ENCODE results near the gene ARHGEF26.
"Not testable (repeated sequence)": the region's sequence is repeated elsewhere in the genome, so short reads cannot be mapped to it uniquely, and the experiment has no call there.

ARHGEF26 gene, protein sequence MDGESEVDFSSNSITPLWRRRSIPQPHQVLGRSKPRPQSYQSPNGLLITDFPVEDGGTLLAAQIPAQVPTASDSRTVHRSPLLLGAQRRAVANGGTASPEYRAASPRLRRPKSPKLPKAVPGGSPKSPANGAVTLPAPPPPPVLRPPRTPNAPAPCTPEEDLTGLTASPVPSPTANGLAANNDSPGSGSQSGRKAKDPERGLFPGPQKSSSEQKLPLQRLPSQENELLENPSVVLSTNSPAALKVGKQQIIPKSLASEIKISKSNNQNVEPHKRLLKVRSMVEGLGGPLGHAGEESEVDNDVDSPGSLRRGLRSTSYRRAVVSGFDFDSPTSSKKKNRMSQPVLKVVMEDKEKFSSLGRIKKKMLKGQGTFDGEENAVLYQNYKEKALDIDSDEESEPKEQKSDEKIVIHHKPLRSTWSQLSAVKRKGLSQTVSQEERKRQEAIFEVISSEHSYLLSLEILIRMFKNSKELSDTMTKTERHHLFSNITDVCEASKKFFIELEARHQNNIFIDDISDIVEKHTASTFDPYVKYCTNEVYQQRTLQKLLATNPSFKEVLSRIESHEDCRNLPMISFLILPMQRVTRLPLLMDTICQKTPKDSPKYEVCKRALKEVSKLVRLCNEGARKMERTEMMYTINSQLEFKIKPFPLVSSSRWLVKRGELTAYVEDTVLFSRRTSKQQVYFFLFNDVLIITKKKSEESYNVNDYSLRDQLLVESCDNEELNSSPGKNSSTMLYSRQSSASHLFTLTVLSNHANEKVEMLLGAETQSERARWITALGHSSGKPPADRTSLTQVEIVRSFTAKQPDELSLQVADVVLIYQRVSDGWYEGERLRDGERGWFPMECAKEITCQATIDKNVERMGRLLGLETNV

DNA sequence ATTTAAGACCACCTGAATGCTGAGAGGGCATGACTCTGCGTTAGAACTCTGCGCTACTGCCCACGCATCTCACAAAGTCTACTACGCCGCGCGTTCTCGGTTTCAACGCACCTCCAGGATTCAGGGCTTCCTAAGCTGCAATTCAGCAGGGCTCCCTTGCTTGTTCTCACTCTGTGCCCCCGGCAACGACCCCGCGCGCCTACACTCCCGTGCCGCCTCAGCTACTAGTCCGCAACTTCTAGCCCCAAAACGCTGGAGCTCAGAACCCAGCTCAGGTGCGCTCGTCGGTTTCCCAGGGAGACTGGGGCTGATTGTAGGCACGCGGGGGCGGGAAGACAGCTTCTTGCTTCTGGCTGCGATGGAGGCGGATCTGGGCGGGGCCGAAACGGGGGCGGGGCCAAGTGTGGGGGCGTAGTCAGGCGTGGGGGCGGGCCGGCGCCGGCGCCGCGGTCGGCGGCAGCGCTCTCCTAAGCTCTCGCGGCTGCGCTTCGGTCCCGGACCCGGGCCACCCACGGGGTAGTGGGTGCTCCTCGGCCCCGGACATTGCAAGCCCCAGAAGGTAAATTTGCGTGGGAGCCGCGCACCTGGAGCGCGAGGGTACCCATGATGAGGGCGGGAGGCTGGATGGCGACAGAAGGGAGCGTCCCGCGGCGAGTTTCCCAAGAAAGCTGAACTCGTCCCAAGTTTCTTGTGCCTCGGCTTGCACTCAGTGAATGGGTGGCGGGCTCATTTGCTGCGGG, at the start of gene ARHGEF26:
TSS of gene ARHGEF26 (plus strand) at position 430 of the 740 bp plus-strand sequence. CDS start 603 bp downstream, outside the sequence.
- DNase-seq = no peak

DNA sequence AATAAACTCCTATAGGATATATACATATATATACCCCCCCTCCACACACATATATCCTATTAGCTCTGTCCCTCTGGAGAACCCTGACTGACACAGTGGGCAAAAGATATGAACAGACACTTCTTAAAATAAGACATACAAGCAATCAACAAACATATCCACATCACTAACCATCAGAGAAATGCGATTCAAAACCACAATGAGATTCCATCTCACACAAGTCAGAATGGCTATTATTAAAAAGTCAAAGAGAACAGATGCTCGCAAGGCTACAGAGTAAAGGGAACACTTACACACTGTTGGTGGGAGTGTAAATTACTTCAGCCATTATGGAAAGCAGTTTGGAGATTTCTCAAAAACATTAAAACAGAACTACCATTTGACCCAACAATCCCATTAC, 46.2 kb upstream of the ARHGEF26 start:
- DNase-seq = no peak

DNA sequence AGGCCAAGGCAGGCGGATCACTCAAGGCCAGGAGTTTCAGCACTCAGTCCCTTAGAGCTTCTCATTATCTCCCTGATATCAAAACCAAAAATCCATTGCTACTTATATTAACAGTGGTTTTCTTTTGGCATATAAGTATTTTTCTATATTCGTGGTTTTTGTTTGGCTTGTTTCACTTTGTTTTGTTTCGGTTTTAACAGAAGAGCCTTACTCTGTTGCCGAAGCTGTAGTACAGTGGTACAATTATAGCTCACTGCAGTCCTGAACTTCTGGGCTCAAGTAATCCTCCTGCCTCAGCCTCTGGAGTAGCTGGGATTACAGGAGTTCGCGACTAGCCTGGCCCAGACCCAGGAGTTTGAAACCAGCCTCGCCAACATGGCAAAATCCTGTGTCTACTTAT, 42.5 kb upstream of the ARHGEF26 start:
- no peak for DNase-seq

DNA sequence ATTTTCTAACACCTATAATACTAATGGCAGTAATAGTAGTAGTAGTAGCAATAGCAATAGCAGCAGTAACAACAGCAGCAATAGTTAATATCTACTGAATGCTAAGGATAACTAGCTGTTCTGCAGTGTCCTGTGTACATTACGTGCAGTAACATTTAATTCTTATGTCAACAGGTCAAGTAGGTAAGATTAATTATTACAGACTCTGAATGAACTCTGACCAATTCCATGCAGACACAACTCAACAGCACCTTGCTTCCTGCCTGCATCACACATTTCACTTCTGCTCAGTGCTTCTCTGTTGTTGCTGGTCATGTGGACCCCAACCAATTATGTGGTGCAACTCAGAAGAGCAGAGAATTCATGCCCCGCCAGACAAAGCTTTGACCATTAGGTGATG, 39.9 kb upstream of the ARHGEF26 start:
- DNase-seq = no peak

DNA sequence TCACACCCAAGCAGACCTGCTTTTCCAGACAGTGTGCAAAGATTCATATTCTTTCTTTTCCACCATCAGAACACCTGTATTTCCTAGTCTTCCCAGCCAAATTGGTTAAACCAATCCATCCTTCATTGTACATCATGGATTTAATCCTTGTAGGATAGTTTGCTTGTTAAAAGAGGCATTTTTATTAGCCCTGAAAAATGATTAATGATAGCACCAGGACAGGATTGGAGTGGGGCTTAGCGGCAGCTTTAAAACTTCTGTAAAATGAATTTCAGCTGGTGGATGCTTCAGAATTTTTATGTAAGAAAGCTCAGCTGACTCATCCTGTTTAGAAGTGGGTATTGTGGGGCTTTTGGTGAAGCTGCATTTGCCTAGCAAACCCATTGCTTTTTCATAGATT, 36.1 kb upstream of the ARHGEF26 start:
- no peak for DNase-seq

DNA sequence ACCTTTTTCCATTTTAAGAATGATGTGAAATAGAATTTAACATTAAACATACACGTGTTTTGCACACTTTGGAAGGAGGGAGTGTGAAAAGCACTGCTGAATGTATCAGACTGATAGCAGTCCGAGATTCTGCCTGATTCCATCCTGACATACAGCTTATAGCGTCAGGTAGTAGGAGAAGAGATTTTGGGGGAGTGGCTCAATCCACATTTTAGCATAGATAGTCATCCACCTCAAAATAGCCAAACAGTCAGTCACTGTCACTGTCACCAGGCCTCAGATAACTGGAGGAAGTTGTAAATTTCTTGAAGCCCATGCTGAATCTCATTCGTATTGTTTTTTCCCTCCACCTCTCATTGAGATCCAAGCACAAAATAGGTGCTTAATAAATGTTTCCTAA, 35.4 kb upstream of the ARHGEF26 start:
- no peak for DNase-seq

DNA sequence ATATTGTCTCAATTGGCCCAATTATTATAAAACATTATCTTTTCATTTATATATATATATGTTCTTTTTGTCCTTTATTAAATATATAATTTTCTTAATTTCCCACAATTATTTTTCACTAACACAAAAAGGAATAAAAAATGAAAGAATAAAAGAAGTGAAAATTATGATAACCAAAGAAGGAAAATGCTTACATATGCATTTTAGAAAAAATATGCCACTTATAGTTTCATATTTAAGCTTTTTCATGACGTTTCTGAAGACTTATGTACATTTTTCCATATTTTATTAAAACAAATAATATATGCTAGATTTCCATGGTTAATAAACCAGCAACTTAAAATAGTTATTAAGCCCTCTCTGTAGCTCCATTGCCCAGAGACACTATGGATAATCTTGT, 34.9 kb upstream of the ARHGEF26 start:
- DNase-seq = no peak

DNA sequence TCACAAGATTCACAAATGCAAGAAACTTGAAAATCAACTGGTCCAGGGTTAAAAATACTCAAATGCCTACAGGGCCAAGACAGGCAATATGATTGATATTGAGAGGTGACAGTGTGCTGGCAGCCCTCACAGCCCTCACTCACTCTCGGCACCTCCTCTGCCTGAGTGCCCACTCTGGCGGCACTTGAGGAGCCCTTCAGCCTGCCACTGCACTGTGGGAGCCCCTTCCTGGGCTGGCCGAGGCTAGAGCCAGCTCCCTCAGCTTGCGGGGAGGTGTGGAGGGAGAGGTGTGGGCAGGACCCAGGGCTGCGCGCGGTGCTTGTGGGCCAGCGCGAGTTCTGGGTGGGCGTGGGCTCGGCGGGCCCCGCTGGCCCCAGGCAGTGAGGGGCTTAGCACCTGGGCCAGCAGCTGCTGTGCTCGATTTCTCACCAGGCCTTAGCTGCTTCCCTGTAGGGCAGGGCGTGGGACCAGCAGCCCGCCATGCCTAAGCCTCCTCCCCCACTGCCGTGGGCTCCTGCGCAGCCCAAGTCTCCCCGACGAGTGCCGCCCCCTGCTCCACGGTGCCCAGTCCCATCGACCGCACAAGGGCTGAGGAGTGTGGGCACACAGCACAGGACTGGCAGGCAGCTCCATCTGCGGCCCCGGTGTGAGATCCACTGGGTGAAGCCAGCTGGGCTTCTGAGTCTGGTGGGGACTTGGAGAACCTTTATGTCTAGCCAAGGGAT, 33.3 kb upstream of the ARHGEF26 start:
- DNase-seq = not testable (repeated sequence)

DNA sequence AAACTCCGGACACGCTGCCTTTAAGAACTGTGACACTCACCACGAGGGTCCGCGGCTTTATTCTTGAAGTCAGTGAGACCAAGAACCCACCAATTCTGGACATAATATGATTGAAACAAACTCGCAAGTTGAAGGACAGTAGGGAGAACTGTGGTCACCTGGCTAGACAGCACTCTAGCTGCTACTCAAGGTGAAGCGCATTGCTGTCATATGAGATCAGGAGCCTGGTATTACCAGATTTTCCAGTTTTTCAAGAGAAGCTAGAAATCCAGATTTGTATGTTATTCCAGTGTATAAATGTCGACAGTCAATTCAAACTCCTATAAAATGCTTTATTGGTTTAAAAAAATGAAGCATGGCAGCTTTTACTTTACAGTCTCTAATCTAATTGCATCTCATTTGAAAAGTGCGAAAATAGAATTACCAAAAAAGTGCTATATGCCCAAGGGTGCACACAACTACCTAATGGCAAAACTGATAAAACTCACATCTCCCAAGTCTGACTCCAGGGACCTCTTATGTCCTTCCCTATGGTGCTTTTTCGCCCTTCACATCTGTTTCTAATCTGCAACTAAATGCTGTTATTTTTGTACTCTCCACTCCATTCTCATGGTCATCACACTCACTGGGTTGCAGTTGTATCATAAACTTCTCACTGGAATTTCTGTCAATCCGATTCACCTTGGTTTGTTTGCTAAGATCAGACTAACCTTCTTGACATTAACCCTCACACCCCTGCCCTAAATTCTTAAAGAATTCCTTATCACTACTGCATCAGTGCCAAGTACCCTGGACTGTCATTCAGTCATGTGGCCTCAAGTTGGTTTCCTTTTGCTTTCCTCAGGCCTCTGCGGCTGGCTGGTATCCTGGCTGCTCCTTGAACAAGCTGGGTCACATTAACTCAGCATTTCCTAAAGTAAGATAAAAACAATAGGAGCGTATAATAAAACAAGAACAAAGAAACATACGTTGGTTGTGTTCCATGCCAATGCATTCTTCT, 31.5 kb upstream of the ARHGEF26 start:
- DNase-seq = peak; percentile 35

DNA sequence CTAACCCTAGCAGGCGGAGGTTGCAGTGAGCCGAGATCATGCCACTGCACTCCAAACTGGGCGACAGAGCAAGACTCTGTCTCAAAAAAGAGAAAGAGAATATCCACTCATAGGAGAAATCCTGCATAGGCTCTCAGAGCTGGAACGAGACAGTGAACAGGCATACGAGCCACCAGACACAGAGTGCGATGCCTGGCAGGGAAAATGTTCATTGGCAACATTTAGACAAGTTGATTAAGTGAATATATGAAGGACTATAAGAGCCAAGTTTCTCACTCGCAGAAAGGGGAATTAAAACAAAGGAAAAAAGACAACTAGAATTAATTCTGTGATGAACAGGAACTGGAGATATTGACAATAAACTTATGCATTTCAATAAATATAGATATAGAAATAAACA, 27.1 kb upstream of the ARHGEF26 start:
- DNase-seq = no peak

DNA sequence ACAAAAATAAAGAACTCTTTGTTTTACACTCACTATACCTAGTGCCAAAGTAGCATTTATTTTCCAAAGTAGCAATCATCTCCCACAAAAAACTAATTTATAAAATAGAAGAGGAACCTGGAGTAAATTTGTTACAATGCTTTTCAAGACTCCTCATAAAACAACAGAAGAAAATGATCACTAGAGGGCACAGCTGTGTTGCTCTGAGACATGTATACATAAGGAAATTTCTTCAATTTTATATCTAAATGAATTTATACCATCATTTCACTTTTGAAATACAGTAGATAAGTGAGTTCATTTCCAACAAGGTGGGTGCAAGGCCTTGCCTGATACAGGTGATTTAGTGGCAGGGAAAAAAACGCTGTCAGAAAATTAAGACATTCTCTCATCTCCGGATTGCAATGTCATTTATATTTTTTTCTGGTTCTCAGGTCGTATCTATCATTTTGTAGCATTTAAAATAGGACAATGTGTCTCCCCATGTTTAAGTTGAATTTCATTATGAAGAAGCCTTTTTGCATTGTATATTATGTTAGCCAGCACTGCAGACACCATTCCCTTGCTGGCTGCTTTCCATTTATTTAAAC, 25.3 kb upstream of the ARHGEF26 start:
- peak; percentile 29 for DNase-seq

DNA sequence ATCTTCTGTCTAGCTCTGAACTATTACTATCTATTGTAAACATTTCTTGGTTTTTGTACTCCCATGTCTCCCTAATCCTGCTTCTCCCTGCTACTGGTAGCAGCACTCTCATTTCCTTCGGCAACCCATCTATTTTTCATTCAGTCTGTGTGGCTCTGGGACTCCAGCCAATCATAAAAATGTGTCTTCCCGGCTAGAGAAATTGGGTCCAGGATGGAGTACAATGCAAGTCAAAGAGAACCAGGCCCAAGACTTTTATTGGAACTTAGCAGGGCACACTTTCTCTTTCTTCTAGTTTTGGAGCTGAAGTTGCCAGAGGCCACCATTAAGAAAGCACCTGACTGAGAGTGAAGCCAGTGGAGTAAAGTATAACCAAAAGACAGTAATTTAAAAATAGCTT, 22.8 kb upstream of the ARHGEF26 start:
- no peak for DNase-seq

DNA sequence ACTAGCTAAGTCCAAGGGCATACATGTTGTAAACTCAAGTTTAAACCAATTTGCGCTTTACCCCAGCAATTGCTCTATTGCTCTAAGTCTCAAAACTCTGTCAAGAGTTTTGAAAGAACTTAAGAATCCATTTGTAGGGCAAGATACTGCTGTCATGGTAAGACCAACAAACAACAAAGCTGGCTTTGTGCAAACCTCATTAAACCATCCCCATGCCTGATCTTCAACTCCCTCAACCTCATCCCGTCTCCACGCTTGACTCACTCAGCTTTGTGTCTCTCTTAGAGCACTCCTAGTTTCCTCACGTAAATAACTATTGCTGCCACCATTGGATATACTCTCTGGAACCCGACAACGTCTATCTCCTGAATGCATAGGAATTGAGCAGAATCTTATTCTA, 20.6 kb upstream of the ARHGEF26 start:
- no peak for DNase-seq

DNA sequence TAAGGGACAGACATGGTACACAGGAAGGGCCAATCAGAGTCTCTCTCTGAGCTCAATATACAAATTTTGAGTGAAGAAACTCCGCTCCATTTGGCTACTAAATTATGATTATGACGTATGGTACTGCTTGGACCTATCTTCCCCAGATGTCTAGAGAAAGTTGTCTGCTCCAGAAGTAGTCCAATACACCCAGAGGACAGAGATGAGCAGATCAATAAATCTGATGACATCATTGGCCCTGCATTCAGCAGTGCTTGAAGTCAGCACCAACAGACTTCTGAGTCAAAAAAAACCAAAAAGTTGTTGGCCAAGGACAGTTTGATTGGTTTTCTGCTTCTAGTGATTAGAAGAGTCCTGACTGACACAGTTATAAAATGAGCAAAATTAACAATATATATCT, 19.9 kb upstream of the ARHGEF26 start:
- DNase-seq = no peak

DNA sequence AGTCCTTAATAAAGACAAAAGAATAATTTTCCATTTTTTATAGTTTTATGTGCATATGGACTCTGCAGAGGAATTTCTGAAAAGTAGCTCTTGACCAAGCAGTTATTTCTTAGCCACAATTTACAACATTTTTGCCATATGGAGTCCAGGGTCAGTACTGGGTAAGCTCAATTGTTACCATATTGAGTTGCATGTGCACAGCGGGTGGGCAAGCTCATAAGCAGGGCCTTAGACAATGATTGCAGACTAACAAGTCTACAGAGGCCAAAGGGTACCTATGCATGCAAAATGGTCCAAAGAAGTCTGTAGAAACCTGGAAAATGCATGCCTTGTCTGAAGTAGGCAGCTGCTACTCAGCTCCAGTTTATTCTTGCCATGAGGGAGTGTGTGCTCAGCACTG, 19.0 kb upstream of the ARHGEF26 start:
- DNase-seq = no peak

DNA sequence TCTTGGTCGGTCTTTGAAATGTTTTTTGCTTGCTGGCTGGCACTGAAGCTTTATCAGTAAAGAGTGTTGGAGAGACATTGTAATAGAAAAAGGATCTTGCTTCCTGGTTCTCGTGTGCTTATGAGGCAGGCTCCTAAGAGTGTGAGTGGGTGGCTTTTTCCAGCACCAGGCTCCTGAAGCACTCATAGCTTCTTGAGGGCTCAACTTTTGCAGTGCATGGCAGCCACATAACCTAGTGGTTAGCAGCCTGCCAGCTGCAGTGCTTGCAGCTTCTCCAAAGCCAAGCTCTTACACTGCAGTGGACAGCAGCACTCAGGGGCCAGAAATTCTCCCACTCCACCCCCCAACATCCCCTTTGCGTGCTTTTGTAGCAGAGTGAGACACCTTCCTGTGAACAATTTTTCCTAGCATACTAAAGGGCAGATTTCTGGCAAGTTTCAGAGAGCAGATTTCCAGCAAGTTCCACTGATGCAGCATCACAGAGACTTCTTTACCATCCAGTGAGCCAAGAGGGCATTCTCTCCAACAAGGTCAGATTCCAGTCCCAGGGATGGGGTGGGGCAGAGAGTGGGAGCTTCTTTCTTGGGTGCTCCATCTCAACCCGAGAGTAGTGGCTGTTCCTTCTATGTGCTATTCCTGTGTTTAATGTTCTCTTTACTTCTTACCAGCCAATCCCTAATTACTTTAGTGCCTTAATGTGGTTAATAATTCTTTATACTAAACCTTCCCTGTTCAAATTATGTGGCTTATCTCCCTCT, 15.8 kb upstream of the ARHGEF26 start:
- no peak for DNase-seq

DNA sequence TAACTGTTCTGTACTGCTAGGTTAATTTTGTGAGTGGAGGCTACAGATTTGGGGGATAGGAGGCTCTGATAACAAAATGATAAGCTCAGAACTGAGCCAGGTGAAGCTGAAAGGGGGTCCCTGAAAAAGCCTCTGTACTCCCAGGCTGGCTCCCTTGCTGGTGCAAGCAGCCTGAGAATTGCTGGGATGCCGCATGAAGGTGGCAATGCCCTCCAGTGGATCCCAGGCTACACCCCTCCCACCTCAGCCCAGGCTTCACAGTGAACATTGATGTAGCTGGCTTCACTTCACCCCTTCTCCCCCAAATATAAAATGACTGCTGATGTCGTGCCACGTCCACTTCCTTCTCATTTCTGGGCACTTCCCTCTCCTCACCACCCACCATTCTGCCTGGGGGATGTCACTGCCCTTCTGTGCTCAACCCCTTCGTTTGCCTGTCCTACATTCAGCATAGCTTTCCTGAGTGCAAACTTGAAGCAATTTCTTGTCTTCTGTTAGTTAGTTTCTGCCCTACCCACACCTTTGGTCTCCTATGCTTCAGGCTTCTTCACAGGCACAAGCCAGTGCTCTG, 9.7 kb upstream of the ARHGEF26 start:
- no peak for DNase-seq

DNA sequence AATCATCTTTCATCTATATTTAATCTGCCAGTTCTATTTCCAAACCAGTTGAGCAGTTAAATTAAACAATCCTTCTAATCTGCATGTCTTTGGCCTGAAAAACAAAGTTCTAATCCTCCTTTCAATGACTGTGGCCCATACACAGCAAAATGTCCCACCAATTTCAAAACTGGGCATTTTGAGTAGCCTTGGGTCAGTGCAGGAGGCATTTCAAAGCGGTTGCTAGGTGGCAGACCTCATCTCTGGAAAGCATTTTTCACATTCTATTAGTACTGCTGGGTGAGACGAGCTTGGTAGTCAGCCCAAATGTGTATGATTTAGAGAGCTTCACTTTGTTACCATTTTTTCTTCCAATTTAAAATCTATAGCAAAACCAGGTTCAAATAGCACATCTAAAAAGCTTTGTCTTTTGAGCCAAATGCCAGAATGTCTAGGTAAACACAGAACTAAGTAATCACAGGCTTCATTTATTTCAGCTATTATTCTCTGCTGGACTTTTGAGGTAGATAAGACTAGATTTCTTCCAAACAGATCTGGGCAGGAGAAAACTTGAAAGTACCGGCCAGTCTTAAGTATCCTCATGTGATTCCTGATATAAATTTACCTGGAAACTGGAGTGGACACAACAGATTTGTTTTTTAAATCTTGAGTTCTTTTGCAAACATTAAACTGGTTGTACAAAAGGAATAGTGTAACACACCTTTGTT, 8.9 kb upstream of the ARHGEF26 start:
- DNase-seq = no peak

DNA sequence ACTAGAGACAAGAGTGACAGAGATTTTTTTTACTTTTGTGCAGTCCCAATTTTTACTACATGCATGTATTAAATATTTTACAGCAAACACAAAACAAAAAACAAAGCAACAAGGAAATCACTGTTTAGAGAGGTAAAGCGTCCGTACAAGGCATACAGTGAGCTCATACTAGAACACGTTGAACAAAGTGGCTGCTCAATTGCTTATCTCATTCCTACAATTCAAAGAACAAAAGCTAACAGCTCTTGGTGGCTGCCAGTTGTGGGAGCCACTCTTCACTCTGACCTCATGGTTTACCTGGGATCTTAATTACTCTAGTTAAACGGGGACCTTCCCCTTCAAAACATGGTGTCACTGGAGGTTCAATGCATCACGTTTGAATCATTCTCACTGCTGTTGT, 7.6 kb upstream of the ARHGEF26 start:
- no peak for DNase-seq

Measured in OCI-M1 (cell line).